Fibroblast of skin of back (primary cell): ENCODE measurements around the gene CD83.

Experiments used
- DNase-seq: peaks from one replicate; pipeline ENCODE4 v3.0.0-alpha.2; 2013

The CD83 gene

DNA sequence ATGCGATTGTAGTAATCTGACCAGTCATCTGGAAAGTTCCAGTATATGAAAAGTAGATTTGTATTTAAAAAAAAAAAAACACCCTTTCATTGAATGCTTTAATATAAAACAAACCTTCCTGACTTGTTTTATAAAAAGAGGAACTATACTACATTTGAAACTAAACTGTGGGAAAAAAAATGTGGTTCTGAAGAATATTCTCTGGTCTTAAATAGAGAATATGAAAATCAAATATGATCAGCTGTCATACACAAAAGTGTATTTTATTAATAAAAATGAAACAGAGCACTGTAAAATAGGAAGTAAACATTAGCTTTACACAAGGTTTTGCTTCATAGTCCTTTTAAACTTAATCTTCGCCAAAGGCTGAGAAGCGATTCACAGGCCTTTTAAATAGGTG, 25.3 kb upstream of the CD83 start:
- no peak for DNase-seq

- no peak for DNase-seq
These were observed 24.5 kb upstream of the CD83 start for GRCh38 chr6:14092838-14093789.

GRCh38 chr6:14094721-14095120, 22.9 kb upstream of the CD83 start:
- DNase-seq, result no peak

GRCh38 chr6:14095437-14095836, 22.1 kb upstream of the CD83 start:
- DNase-seq, result no peak

DNA sequence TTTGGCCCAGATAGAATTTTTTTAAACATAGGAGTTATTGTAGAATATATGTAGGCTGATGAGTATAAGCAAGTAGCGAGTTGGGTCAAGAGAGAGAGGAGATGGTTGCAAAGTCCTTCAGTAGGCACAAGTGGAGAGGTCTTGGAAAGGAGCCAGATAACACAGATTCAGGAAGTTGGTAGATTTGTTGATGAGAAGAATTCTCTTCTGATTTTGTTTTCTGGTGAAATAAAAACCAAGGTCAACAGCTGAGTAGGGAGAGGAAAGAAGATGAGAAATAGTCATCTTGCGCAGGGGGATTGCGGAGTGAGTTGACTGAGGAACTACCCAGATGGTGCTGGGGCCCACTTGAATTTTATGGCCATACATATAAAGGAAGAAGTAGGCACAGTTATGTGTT, 17.4 kb upstream of the CD83 start:
- no peak for DNase-seq

DNA sequence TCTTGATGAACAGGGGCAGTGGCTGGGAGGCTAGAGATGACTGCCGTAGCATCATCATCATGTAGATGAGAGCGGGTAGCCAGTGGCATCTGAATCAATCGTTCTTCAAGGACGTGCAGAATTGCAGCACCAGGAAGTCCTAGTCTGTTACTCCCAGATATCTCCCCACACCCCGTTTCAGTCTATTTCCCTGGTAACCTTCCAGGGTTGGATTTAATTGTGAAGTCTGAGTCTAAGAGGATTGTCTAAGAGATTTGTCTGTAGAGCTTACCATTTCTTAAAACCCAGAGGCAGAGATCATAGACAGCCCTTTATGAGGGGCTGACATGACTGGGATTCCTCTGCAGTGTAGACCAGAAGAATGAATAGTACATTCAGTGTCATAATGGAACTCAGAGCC, 16.6 kb upstream of the CD83 start:
- no peak for DNase-seq

DNA sequence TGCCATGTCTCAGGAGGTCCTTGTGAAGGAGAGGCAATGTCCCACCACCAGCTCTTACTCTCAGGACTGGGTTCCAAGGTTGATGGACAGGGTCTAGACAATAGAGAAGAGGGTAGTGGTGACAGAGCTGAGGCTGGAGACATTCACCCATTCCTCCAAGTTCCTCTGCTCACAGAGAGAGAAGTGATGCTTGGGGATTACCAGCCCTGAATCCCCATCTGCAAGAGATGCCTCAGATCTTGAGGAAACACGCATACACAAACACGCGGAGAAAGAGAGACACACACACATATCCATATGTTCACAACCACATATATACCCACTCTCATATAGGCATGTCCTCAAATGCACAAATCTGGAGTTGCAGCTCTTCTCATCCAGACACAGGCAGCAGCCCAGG, 15.2 kb upstream of the CD83 start:
- no peak for DNase-seq

- no peak for DNase-seq
These were observed 12.0 kb upstream of the CD83 start for GRCh38 chr6:14105547-14105946.

GRCh38 chr6:14107000-14107399, 10.6 kb upstream of the CD83 start:
- DNase-seq, result no peak

GRCh38 chr6:14107711-14108494, 9.7 kb upstream of the CD83 start:
- no peak for DNase-seq

DNA sequence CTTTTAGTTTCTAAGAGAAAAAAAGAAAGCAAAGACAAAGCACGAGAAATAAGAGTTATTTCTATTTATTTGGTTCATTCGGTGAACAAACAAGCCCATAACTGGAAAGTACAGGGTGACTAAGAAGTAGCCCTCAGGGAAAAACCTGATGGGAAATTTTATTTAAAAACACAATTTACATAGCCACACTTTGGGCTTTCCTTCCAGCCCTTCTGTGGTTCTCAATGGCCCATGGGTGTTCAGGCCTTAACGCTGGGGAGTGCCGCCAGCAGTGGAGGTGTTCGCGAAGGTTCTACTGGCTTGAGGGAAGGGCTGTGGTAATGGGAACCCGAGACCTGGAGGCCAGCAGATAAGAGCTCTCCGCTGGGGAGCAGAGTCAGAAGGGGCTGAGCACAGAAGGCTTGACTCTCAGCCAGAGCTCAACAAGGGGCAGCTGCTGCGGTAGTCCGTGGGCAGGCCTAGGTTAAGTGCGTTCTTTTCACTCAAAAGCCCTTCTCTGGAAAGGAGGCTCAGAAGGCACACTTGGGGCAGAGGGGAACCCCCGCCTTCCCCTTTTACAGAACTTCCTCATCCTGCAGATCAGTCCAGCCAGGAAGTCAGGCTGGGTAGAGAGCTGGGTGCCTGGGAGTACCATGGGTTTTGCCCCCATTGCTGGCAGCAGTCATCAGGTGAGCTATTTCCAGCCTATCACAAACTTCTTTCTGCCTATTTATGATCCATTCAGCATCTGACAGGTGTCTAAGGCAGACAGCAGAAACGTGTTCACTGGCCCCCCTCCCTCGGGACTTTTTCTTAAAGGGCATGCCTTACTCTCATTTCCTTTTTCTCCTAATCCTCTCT, 8.8 kb upstream of the CD83 start:
- no peak for DNase-seq

DNA sequence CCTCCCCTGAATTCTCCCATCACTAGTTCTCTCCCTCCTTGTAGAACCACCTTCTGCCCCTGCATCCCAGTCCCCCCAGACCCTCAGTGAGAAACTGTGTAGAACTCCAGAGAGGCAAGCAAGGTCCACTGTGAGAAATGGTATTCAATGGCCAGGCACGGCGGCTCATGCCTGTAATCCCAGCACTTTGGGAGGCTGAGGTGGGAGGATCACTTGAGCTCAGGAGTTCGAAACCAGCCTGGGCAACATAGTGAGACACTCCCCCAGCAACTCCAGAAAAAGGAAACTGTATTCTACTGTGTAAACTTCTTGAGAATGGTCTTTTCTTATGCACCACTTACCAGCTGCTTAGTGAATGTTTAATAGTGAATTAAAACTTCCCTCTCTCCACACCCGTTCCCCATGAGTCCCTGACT, 8.2 kb upstream of the CD83 start:
- no peak for DNase-seq

GRCh38 chr6:14110001-14110818, 7.4 kb upstream of the CD83 start:
- DNase-seq, result no peak

DNA sequence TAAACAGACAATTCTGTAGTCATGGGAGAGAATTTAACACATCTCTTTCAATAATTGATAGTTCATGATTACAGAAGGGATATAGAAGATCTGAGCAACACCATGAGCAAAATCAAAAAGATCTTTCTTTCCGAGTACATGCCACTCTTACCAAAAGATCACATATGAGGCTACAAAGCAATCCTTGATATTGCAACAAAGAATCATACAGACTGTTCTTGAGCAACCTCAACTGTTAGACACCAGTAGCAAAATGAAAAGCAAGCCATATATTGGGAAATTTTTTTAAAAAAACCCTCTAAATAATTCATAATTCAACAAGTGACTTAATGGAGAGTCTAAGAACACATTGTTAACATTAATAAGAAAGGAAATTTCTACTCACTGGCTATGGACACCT, 3.6 kb upstream of the CD83 start:
- no peak for DNase-seq

GRCh38 chr6:14118091-14118439, 493 bp downstream of the CD83 start:
- DNase-seq, result no peak

GRCh38 chr6:14118446-14118845, 874 bp downstream of the CD83 start:
- no peak for DNase-seq

- no peak for DNase-seq
These were observed 2.2 kb downstream of the CD83 start for GRCh38 chr6:14119784-14120183.

- DNase-seq, result no peak
These were observed 3.0 kb downstream of the CD83 start for GRCh38 chr6:14120546-14120945.

DNA sequence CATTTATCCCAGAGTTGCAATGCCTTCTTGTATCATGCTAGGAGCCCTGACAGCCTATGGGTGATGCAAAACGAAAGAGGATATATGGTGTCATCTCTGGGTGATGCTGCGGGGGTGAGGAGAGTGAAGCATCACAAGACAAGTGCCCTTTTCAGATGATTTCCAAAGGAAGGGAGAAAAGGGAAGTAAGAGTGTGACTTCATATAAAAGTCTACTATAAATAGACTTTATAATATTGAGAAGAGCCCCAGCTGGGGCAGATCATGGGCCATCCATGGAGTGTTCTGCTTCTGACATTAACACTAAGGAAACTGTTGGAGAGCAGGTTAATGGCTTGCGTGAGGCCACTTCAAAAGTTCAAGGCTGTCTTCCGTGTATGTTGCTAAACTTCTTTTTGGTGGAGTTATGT, 4.4 kb downstream of the CD83 start:
- no peak for DNase-seq

DNA sequence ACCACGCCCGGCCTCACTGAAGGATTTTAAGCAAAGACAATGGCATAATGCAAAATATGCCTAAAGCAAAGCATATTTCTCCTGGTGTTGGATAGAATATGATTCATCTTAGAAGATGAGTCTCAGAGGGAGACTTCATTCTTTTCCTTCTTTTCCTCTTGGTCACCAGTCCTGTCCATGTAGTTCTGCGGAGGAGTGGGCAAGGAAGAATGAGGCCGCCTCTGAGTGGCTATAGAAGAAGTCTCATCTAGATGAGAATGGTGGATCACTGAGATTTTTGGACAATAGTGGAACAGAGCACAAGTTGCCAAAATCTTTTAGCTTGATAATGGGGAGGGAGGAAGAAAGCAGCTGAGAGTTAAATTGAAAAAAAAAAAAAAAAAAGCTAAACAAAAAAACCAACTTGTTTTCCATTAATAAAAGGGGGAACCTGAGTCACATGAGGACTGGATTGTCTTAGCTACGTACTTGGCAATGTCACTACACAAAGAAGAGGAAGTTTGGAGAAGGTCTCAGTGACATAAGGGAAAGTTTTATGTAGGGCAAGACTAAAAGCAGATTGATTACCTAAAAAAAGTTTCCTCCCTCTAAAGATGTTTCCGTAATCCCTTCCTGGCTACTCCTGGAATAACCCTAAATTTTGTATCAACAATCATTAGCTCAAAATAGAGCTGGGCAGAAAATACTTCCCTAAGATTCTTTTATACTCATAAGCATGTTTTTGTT, 6.0 kb downstream of the CD83 start:
- peak; percentile 83 for DNase-seq

DNA sequence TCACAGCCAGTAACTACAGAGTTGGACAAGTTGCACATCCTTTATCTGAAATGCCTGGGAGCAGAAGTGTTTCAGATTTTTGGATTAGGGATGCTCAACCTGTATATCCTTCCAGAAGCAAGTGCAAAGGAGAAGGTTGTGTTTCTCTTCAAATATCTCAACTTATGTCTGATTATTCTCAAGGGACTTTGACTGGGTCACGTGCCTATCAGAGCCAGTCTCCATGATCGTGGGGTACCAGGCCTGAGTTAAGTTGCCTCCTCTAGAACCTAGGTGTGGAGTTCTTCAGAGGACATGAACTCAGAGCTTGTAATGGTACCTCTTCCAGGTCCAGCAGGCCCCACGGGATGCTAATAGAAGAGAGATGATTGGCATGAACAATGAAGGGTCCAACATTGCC, 7.8 kb downstream of the CD83 start:
- DNase-seq, result no peak
